Endometrial microvascular endothelial cells (primary cell): Measurements from ENCODE around the gene TMEM163. TPM values are rescaled to one million over a fixed set of nuclear protein-coding genes. Genes with fewer than 3 reads are reported as not detected.
"Not testable (repeated sequence)": the region's sequence is repeated elsewhere in the genome, so short reads cannot be mapped to it uniquely, and the experiment has no call there.

Experiments used
- in situ Hi-C: cut with HindIII; loops from 2 replicates; pipeline ENCODE4 v1.10.0; 2017; ENCODE audit warnings: low sequenced_read_pairs, low pct_unique_long_range_greater_than_20kb; ENCODE audit errors: inconsistent ontology term
- total RNA-seq: library from RNA; depleted of rRNA; stranded (reverse); fragments of >200 nt; gene quantifications from one replicate; pipeline ENCODE4 v1.2.3, GENCODE V29; 2015; ENCODE audit errors: inconsistent ontology term

Gene TMEM163
- total RNA-seq, 1 donor from 2014 or later, result 6.5 TPM

GRCh38 chr2:134725876-134726275 is 7.1 kb upstream of the TMEM163 start:
- in situ Hi-C loops, result no loop called here

DNA sequence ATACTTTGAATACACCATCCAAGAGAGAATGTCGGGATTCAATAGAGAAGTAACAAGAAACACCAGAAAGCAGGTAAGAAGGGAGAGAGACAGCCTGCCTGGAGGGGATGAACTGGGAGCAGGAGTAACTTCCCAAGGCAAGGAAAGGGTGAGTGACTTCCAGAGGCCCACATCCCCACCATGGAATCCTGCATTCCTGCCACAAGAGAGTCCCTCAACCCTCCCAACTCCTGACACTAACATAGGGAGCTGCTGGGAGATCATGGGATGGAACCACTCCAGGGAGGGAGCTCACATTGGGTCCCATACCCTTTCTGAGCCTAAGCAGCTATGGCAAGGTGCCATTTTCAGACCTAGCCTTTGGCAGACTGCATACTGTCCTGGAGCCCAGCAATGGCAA is 5.5 kb upstream of the TMEM163 start:
- in situ Hi-C loops, result no loop called here

GRCh38 chr2:134723742-134724141 is 4.9 kb upstream of the TMEM163 start:
- in situ Hi-C loops, result not testable (repeated sequence)

DNA sequence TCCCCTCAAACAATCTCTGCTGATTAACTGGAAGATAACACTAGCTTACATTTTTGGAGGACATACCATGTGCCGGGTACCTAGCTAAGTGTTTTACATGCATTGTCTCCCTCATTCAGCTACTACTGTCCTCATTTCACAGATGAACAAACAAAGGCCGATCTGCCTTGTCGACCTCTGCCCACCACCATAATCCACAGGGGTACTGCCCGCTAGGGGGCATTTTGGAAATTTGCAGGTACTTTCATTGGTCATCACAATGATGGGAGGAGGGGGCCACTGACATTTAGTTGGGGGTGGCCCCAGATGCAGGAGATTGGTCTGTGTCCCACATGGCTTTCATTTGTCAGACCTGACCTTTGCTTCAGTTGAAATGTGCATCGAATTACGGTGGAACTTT is 3.9 kb upstream of the TMEM163 start:
- in situ Hi-C loops, result no loop called here

DNA sequence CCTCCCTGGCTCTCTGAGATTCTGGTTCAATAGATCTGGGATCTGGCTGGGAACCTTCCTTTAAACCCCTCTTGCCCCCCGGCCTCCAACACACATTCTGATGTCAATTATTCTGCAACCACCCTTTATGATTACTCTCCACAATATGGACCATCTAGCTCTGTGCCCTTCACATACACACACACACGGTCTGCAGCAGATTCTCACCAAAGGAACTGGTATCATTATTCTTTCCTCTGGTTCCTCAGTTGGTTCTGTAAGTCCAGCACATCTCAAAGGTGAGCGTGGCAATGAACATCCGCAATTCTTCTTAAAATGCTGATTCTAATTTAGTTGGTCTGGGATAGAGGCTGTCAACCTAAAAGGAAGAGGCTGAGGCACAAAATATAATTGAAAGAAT is 2.8 kb upstream of the TMEM163 start:
- in situ Hi-C loops, result no loop called here

DNA sequence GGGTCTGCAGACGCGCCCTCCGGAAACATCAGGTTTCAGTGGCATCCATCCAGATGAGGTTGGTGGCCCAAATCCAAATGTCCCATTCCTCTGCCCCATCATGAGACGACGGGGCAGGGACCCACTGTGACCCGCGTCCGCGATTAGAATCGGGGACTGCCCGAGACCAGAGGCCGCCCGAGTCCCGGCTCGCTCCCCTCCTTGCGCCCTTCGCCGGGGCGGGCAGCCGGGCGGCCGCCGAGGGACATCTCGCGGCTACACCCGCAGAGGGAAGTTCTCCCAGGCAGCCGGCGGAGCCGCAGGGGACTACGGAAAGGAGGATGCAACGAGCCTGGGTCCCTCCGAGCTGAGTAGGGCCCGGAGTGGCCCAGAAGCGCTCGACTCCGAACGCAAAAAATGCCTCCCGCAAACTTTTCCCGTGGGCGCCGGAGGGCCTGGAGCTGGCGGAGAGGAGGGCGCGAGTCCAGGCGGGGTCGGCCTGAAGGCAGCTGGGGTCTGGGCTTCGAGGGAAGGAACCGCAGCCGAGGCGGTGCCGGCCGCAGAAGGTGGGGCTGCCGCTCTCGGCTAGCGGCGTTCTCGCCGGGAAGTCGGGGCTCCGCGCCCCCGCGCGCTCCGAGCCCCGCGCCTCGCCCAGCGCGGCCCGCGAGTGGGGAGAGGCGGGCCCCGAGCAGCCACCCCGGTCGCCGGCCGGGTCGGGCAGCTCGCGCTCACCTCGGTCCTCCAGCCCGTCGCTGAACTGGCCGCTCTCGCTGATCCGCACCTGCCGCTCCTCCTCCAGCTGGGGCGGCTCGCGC is 580 bp downstream of the TMEM163 start:
- in situ Hi-C loops, result no loop called here

GRCh38 chr2:134717286-134718022 is 1.3 kb downstream of the TMEM163 start:
- in situ Hi-C loops, result no loop called here

GRCh38 chr2:134716721-134717243 is 2.0 kb downstream of the TMEM163 start:
- in situ Hi-C loops, result no loop called here

DNA sequence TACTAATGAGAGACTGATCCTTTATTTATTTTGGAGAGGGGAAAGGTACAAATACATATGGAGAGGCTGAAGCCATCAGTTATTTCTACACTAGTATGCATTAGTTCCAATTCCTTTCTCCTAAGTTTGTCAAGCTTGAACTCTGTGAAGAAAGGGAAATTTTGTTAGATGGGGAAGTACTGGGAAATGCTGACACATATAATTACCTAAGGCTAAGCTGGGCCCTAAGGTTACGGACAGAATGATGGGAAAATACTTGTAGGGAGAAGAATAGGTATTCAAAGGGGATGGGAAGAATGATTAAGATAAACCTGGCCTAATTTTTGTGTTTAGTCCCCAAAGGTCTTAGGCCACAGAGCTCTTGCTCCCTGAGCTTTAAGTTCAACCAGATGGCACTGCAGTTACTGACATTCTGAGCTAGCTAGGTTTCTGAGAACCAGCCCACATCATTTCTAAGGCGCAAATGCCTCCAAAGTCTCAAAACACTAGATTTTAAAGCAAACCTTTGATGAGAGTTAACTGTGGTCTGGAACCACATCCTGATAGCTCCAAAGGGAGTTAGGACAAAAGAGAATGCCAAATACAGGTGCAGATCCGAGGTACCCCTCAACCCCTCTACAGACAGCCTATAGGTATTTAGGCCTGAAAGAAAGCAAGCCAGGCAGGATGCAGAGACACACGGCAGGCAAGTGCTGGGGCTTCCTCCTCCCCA is 2.7 kb downstream of the TMEM163 start:
- in situ Hi-C loops, result no loop called here

GRCh38 chr2:134714228-134714627 is 4.6 kb downstream of the TMEM163 start:
- in situ Hi-C loops, result no loop called here

DNA sequence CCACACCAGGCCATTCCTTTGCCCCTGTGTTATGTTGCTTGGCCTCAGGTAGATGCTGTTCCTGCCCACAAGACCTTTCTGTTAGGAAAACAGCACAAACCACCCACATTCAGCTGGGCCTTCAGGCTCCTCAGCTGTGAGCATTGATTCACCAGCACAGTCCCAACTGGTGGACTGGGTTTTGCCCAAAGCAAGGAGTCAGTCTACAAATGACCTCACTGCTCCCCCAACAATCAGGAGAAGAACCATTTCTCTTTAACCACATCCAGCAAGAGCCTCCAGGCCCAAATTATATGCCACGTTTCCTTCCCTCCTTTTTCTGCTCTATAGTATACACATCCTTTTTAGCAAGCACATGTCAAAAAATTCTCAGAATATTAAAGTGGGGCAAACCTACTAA is 5.2 kb downstream of the TMEM163 start:
- in situ Hi-C loops, result no loop called here

DNA sequence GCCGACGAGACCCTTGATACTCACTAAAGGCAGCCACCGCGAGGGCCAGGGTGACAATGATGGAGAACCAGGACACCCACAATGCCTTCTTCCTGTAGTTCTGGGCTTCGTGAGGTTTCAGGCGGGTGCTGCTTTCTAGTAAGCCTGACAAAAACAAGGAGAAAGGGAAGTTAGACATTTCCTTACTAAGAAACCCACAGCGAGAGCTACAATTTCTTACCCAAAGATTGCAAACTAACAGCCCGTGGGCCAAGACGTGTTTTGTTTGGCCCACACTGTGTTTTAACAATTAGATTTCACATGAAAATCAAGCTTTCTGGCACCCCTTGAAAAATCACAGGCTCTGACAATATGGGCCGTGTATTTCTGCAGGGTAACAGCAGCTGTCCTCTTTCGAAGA is 5.6 kb downstream of the TMEM163 start:
- in situ Hi-C loops, result no loop called here

DNA sequence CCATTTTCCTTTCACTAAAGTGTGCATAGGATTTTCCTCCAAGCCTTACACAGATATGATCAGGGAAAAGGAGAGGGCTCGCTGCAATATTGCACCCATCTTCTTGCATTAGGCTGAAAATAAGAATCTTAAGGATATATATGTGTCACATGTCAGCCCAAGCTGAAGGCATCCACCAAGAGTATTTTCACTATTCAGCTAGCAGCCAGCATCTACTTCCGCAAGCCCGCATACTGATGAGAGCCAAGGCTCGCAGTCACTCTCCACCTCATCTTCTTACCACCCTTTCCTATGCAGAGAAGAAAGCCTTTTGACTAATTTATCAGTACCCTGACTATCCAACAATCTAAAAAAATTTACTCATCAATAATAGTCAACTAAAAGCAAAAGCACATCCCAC is 6.1 kb downstream of the TMEM163 start:
- in situ Hi-C loops, result no loop called here

GRCh38 chr2:134712299-134712698 is 6.5 kb downstream of the TMEM163 start:
- in situ Hi-C loops, result no loop called here

- in situ Hi-C loops, result no loop called here
Observed at GRCh38 chr2:134711692-134712091, 7.1 kb downstream of the TMEM163 start.

- in situ Hi-C loops, result no loop called here
Observed at GRCh38 chr2:134707330-134707676, 11.5 kb downstream of the TMEM163 start.

GRCh38 chr2:134706587-134707329 is 12.0 kb downstream of the TMEM163 start:
- in situ Hi-C loops, result no loop called here

- in situ Hi-C loops, result no loop called here
Observed at GRCh38 chr2:134705861-134706586, 12.8 kb downstream of the TMEM163 start.
